ENCODE data around the gene RASL10A. TPM values are rescaled to one million over a fixed set of nuclear protein-coding genes. Genes with fewer than 3 reads are reported as not detected.

The RASL10A gene
- total RNA-seq, 2 experiments from 2014 or later, result 2.7 to 23.7 TPM

DNA sequence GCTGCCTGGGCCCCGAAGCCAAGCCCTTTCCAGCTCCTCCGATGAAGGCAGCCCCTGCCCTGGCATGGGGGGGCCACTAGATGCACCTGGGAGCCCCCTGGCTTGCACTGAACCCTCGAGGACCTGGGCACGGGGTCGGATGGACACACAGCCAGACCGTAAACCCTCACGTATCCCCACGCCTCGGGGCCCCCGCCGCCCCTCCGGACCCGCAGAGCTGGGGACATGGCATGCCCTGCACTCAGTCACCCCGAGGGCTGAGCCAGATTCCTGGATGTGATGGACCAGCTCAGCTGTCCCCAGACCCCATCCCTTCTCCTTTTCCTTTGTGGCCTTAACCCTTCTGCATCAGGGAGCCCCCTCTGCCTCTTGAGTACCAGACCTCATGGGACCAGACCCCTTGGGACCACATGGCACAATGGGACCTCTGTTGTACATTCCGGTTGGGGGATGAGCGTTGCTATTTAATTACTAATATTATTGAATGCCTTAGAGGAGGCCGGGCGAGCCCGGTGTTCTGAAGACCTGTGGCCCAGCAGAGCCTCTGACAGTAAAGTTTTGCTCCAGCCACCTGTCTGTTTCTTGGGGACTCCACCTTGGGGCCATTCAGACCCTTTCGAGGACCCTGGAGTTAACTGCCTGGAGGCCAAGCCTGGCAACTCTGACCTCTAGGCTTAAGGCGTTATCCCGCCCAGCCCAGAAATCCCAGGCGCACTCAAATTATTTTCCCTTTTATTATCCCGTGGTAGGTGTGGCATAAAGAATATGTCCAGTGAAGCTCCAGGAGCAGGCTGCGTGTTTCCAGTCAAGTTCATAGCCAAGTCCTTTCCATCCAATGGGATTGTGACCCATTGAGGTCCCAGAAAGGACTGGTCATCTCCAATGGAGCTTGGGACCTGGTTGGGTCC, 3.0 kb downstream of the RASL10A start:
- Histone ChIP-seq H2AFZ (ENCODE audit: low read length) (no peak overlapping the region), H3K9me3 (ENCODE audit: low read length) (no peaks in the 10 kb centered on the region), H3K79me2 (ENCODE audit: insufficient read depth, low read depth, low read length) (no peaks in the 10 kb centered on the region), H3K4me1 (ENCODE audit: insufficient read depth, low read length, poor library complexity, severe bottlenecking) (no peaks in the 10 kb centered on the region), H3K9me2 (ENCODE audit: insufficient read depth, low read length) (no peaks in the 10 kb centered on the region), H3K36me3 (ENCODE audit: insufficient read depth, low read length) (peaks cover 12% of the 10 kb centered on the region), H3K27ac (ENCODE audit: low read depth, low read length, poor library complexity, severe bottlenecking) (no peak overlapping the region), H3K4me2 (ENCODE audit: low read length) (no peak overlapping the region), H4K20me1 (ENCODE audit: insufficient read depth, low read length) (no peaks in the 10 kb centered on the region), H3K4me3 (ENCODE audit: low read depth, low read length, poor library complexity, severe bottlenecking) (no peak overlapping the region)
- POLR2A ChIA-PET, result no interaction called here
- intact Hi-C loops (cut with micrococcal nuclease; ENCODE audit: unreplicated experiment), result no loop called here
- TF ChIP-seq, protein P1, sequence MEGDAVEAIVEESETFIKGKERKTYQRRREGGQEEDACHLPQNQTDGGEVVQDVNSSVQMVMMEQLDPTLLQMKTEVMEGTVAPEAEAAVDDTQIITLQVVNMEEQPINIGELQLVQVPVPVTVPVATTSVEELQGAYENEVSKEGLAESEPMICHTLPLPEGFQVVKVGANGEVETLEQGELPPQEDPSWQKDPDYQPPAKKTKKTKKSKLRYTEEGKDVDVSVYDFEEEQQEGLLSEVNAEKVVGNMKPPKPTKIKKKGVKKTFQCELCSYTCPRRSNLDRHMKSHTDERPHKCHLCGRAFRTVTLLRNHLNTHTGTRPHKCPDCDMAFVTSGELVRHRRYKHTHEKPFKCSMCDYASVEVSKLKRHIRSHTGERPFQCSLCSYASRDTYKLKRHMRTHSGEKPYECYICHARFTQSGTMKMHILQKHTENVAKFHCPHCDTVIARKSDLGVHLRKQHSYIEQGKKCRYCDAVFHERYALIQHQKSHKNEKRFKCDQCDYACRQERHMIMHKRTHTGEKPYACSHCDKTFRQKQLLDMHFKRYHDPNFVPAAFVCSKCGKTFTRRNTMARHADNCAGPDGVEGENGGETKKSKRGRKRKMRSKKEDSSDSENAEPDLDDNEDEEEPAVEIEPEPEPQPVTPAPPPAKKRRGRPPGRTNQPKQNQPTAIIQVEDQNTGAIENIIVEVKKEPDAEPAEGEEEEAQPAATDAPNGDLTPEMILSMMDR (conservative IDR thresholded peaks at IDR 0.05; ENCODE audit: low read length), result no peak
- no TSS peak for BruUV-seq (replicated peaks)
- no peak for DNase-seq (ENCODE audit: low spot score)
- CTCF ChIA-PET (ENCODE audit: unreplicated experiment), result no interaction called here

GRCh38 chr22:29311464-29312217, 3.9 kb downstream of the RASL10A start:
- Histone ChIP-seq H3K9me3 (ENCODE audit: low read length) (no peaks in the 10 kb centered on the region), H2AFZ (ENCODE audit: low read length) (no peak overlapping the region), H3K4me2 (ENCODE audit: low read length) (no peak overlapping the region), H3K27ac (ENCODE audit: low read depth, low read length, poor library complexity, severe bottlenecking) (no peak overlapping the region), H3K36me3 (ENCODE audit: insufficient read depth, low read length) (peaks cover 4% of the 10 kb centered on the region; the same call in 1 of the 2 replicates), H4K20me1 (ENCODE audit: insufficient read depth, low read length) (no peaks in the 10 kb centered on the region), H3K9me2 (ENCODE audit: insufficient read depth, low read length) (no peaks in the 10 kb centered on the region), H3K79me2 (ENCODE audit: insufficient read depth, low read depth, low read length) (no peaks in the 10 kb centered on the region), H3K4me3 (ENCODE audit: low read depth, low read length, poor library complexity, severe bottlenecking) (no peak overlapping the region), H3K4me1 (ENCODE audit: insufficient read depth, low read length, poor library complexity, severe bottlenecking) (peaks cover 3% of the 10 kb centered on the region)
- ChIA-PET CTCF (ENCODE audit: unreplicated experiment) (no interaction called here), POLR2A (no interaction called here)
- TF ChIP-seq EZH2phosphoT487 (IDR thresholded peaks at IDR 0.05; ENCODE audit: borderline replicate concordance, low read depth, low read length), result no peak
- TF ChIP-seq, protein P1 (conservative IDR thresholded peaks at IDR 0.05; ENCODE audit: low read length), result no peak
- no peak for DNase-seq (ENCODE audit: low spot score)
- intact Hi-C loops (cut with micrococcal nuclease; ENCODE audit: unreplicated experiment), result no loop called here
- BruUV-seq (replicated peaks), result no TSS peak
